ENCODE results near the gene PTPRA. TPM values are rescaled to one million over a fixed set of nuclear protein-coding genes. Genes with fewer than 3 reads are reported as not detected.

The PTPRA gene
- total and polyA plus RNA-seq, 2 of the 4 experiments (the other 2 are of a cell fraction): 35.0 to 50.0 TPM

- dilution Hi-C loops (cut with HindIII; ENCODE audit: low sequenced_read_pairs, unreplicated experiment): no loop called here
Measured at GRCh38 chr20:2942439-2942838, 69.2 kb downstream of the PTPRA start.

More at GRCh38 chr20:2942439-2942838, 69.2 kb downstream of the PTPRA start:
- H3K9ac ChIP-seq (ENCODE audit: low read depth, low read length): no peak overlapping the region
- no peaks in the 10 kb centered on the region for H3K9me3 ChIP-seq (ENCODE audit: control insufficient read depth, insufficient read depth, low read length)
- no peak overlapping the region for H2AFZ ChIP-seq (replicated peaks; ENCODE audit: low read length, poor library complexity)
- H4K5ac ChIP-seq (ENCODE audit: low read depth, low read length): no peak overlapping the region
- H2BK15ac ChIP-seq (ENCODE audit: low read depth, low read length): no peak overlapping the region
- H4K91ac ChIP-seq (ENCODE audit: insufficient read depth, low read depth, low read length): no peak overlapping the region
- ATAC-seq (ENCODE audit: low read depth) (no peak), DNase-seq (peak; percentile 59)
- no peak overlapping the region for H3K4me2 ChIP-seq (ENCODE audit: low read depth, low read length)
- H3K4me3 ChIP-seq (ENCODE audit: insufficient read depth, low read depth, low read length): no peak overlapping the region
- ChIA-PET CTCF (no interaction called here), POLR2A (ENCODE audit: unreplicated experiment) (no interaction called here)
- H2BK20ac ChIP-seq (ENCODE audit: low read depth, low read length): no peak overlapping the region
- H2BK120ac ChIP-seq (ENCODE audit: low read depth, low read length): no peak overlapping the region
- BruUV-seq (replicated peaks): no TSS peak
- no peak overlapping the region for H2AK5ac ChIP-seq (ENCODE audit: low read depth, low read length)
- H3K79me1 ChIP-seq (ENCODE audit: low read depth in 1 of 2, low read length in 2 of 2): peaks cover 24 to 41% of the 10 kb centered on the region in 2 experiments
- in situ Hi-C loops (cut with MboI; ENCODE audit: low sequenced_read_pairs) (no loop called here), intact Hi-C loops (cut with micrococcal nuclease) (no loop called here)
- no peak overlapping the region for H2AK9ac ChIP-seq (replicated peaks; ENCODE audit: low read depth, low read length, poor library complexity)
- TF ChIP-seq BHLHE40 (IDR thresholded peaks at IDR 0.05; ENCODE audit: low read depth, low read length) (no peak), NFE2L2 (IDR thresholded peaks at IDR 0.05; ENCODE audit: low read depth, low read length) (no peak), MAZ (IDR thresholded peaks at IDR 0.05; ENCODE audit: borderline replicate concordance, low read depth, low read length) (no peak), MXI1 (IDR thresholded peaks at IDR 0.05; ENCODE audit: borderline replicate concordance, low read depth, low read length) (no peak), CTCF (conservative IDR thresholded peaks at IDR 0.05; ENCODE audit: low read depth, low read length) (no peak), MAFK (IDR thresholded peaks at IDR 0.05; ENCODE audit: low read depth, low read length) (no peak), RFX5 (IDR thresholded peaks at IDR 0.05; ENCODE audit: low read depth, low read length) (no peak), RAD21 (IDR thresholded peaks at IDR 0.05; ENCODE audit: low read length) (no peak), USF2 (IDR thresholded peaks at IDR 0.05; ENCODE audit: low read depth, low read length) (no peak)
- H3K23ac ChIP-seq (ENCODE audit: low read depth, low read length): no peak overlapping the region
- no peak overlapping the region for H3K14ac ChIP-seq (replicated peaks; ENCODE audit: low read depth, low read length)
- H4K20me1 ChIP-seq (ENCODE audit: insufficient read depth, low read length): peaks cover 5% of the 10 kb centered on the region; the same call in 1 of the 2 replicates
- H3K4ac ChIP-seq (ENCODE audit: low read depth, low read length): no peak overlapping the region
- peaks cover 5% of the 10 kb centered on the region; the same call in 1 of the 2 replicates for H3K9me1 ChIP-seq (ENCODE audit: insufficient read depth, low read length)
- no peak overlapping the region for H3K27ac ChIP-seq (ENCODE audit: insufficient read depth, low read length)
- H3K18ac ChIP-seq (ENCODE audit: low read depth, low read length): no peak overlapping the region
- no peak overlapping the region for H4K8ac ChIP-seq (ENCODE audit: low read depth in 2 of 2, low read length in 2 of 2)
- H2BK5ac ChIP-seq (ENCODE audit: low read depth, low read length, poor library complexity, severe bottlenecking): no peak overlapping the region
- peaks cover 2% of the 10 kb centered on the region for H3K4me1 ChIP-seq (ENCODE audit: control insufficient read depth, insufficient read depth, low read length)
- no peaks in the 10 kb centered on the region for H3K36me3 ChIP-seq (ENCODE audit: control insufficient read depth, insufficient read depth, low read length)
- no peaks in the 10 kb centered on the region for H3K27me3 ChIP-seq (ENCODE audit: control insufficient read depth, insufficient read depth, low read length)
- H3K56ac ChIP-seq (ENCODE audit: extremely low read depth, insufficient read depth, low read length): no peak overlapping the region

All from IMR-90 (cell line).